Medulla oblongata (tissue), 1 donor: ENCODE data around the gene PPARGC1A.

Experiments used
- DNase-seq: peaks from one replicate; pipeline ENCODE4 v3.0.0-alpha.2; 2015; ENCODE audit errors: extremely low spot score

PPARGC1A gene

DNA sequence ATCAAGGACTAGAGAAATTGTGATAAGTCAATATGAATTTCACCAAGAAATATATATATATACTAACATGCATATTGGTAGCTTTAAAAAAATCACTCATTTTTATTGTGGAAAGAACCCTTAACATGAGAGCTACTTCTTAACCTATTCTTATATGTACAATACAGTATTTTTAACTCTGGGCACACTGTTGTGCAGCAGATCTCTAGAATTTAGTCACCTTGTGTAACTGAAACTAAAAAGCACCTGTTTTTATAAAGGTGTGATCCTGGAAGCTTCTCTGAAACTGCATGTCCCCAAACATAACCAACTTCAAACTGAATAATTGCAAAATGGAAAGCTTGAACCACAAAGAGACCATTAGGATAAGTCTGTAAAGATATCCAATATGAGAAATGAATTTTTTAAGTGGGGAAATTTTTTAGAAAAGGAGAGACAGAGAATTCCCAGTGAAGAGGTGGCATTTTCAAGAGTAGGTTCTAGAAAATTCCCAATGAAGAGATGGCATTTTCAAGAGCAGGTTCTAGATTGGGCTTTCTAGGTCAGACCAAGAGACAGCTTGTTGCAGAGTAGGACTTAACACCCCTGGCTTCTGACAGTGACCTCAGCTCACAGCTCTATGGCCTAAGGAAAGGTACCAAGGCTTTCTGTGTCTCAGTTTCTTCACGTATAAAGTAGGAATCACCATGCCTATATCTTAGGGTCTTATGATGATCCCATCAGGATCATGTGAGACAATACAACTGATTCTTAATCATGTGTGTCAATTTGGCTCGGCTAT lies 22.0 kb upstream of the PPARGC1A start:
- no peak for DNase-seq

DNA sequence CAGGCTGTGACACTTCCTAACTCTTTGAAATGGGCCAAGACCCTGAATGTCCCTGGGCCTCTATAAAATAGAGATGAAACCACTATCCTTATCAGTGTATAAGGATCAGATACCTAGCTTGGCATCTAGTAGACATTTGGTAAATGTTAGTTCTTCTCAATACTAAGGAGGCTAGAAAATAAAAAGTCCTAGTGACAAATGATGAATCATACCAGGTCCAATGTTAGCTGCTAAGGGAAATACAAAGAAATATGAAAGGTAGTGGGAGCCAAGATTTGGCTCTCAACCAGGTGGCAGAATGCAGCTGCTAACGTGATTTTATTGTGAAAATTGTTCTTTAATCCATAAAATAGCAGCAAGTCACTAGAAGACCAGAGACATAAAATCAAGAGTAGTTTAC lies 19.8 kb upstream of the PPARGC1A start:
- no peak for DNase-seq

- no peak for DNase-seq
Observed at GRCh38 chr4:23906839-23907238, 17.0 kb upstream of the PPARGC1A start.

- peak; percentile 71 for DNase-seq
Observed at GRCh38 chr4:23904639-23905071, 14.8 kb upstream of the PPARGC1A start.

DNA sequence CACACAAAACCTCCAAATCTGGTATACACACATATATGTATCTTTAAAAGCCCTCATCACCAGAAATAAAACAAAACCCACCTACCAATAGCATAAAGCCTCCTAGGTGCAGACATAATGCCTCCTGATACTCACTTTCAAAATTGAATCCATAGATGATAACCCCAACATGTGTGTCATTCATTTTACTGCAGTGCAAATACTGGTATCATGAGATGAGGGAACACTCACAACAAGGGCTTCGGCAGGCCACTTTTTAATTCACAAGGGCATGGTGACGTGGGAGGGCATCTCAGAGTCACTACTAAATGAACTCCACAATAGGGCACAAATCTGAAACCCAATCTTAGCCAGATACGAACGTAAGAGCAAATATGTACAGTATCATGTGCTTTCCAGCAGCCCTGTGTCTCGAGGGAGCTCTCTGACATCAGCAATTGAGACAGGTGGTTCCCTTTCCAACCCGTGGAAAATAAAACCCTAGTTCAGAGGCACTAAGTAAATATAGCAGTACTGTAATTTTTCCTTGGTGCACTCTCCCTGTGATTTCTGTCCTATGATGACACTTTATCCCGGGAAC lies 14.1 kb upstream of the PPARGC1A start:
- DNase-seq = no peak

- no peak for DNase-seq
Observed at GRCh38 chr4:23902222-23902804, 12.5 kb upstream of the PPARGC1A start.

DNA sequence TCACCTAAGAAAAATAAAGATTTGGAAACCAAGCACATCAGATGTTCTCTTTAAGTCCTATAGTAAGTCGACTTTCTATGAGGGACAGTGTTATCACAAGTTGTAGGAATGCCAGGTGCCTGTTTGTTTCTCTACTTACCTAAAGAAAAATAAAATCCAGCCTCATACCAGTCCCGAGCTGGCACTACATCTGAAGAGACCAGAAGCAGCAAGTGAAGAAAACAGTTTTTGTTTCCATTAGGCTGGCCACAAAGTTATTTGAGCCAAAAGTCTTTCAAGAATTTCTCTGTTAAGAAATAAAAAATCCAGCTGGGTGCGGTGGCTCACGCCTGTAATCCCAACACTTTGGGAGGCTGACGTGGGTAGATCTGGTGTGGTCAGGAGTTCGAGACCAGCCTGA lies 10.8 kb upstream of the PPARGC1A start:
- DNase-seq = no peak

DNA sequence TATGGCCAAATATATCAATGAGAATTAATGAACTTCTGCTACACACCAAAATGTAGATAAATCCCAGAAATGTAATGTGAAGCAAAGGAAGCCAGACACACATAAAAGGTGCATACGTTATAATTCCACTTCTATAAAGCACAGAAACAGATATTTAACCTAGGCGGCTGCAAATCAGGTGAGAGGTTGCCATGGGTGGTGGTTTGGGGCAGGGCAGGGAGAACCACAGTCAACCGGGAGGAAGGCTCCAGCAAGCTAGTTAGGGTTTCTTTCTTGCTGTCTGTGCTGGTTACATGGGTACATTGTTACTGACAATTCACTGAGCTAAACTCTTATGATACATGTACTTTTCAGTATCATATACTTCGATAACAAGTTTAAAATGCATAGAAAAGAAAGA lies 9.7 kb upstream of the PPARGC1A start:
- DNase-seq = no peak

DNA sequence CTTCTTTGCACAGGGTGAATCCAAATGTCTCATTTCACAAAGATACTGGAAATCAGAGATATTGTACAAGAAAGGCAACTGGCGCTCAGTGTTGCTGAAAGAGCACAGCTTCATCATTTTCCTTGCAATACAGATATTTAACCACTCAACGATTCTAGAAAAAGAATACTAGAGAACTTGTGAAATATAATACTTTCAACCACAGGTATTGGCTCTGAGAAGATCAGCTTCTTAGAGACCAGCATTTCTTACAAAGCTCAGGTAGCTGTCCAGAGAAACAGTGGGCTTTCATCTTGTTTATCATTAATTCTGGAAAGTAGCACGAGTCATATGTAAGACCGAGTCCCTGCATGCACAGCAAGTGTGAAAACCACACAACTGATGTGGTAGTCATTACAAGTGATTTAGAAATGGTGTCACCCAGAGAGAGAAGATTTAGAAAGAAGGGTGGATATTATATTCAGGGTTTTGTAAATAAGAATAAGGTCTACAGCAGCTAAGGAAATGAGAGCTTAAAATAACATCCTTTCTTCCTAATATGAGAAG lies 7.8 kb upstream of the PPARGC1A start:
- no peak for DNase-seq

GRCh38 chr4:23894021-23894420 lies 4.2 kb upstream of the PPARGC1A start:
- DNase-seq = peak; percentile 32

GRCh38 chr4:23891064-23891421 lies 1.2 kb upstream of the PPARGC1A start:
- DNase-seq = no peak

DNA sequence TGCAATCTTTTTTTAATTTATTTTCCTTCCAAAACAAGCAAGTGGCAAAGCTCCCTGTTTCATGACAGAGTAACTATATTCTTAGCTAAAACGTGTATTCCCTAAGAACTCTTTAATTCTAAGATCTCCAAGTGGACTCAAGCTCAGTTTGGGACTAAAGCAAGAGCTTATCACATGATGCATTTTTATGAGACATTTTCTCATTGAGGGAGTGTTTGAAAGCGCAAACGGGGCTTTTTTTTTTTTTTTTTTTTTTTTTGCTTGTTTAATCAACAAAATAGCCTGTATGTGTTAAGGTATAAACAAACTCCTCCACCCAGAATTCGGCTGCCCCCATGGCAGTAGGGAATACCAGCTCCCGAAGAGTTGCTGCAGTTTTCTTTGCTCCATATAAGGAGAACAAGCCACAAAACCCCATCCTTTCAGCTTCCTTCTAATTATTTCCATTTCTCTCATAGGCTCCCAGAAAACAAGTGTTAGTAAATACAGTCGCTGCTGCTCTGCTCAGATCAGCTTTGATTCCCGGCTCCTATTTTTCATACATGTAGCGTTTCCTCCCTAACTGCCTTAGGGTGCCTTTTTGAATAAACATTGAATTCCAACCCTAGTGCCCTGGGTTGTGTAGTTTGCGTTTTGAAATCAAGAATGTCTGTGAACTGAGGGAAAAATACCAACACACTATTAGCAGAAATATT lies 669 bp upstream of the PPARGC1A start:
- DNase-seq = peak; percentile 22

GRCh38 chr4:23889391-23889790 lies 456 bp downstream of the PPARGC1A start:
- DNase-seq = no peak

DNA sequence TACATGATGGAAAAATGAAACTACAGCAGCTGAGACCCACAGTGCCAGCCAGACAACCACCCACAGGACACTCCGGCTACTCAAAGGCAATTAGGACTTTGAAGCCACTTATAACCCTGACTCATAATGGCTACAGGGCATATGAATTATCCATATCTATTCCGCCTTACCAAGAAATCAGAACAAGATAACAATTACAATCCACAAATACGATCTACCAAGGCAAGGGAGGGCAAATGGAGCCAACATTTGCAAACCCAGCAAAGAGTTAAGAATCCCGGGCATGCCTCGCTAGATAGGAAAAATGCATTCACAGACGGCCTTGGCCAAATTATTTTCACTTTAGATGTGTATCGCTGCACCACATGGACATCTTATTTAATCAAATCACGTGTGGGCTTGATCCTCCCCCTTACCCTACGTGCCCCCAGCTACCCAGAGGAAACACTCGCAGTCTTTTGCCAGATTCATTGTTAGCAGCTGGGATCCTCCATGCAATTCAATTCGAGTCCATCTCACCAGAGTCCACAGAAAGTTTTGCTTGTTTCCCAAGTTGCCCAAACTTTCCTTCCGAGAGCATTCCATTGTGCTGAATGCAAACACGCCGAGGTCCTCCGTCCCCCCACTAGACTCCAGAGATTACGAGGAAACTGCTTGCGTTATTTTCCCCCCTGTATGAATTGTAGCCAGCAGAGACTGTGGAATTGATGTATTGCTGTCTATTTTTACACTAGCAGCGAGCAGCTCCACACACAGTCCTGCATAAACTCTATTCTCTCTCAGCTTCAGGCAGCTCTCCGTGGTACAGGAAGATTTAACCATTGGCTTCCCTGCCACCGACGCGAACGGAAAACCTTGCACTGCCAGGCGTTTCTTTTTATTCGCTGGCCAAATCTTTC lies 1.2 kb downstream of the PPARGC1A start:
- peak; percentile 66 for DNase-seq

- peak; percentile 32 for DNase-seq
Observed at GRCh38 chr4:23887989-23888388, 1.9 kb downstream of the PPARGC1A start.

GRCh38 chr4:23887173-23887572 lies 2.7 kb downstream of the PPARGC1A start:
- DNase-seq = no peak

DNA sequence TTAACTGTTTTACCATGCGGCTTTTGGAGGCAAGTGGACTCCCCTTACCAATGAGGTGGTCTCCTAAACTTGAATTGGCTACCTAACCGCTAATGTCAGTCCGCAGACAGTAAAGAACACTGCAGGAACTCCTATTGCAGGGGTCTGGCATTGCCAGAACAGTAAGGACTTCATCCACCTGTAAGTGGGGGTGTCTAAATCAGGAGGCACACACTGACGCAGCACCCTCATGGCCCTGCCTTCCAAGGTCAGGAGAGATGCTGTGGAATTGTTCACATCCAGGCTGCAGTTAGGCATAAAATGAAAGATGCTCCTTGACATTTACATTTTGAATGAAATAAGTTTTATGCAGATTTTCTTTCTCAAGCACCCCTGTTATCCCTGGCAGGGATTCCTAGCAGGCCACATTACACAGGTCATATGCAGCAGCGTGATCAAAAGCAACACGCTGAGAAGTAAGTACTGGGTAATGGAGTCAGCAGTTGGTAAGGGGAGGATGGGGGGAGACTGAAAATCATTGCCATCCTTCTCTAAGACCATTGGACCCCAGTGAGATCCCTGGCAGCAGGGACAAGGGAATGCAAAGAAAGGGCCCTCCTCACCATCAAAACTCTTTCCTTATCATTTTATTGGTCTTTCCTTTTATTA lies 3.8 kb downstream of the PPARGC1A start:
- DNase-seq = no peak

- DNase-seq = no peak
Observed at GRCh38 chr4:23884741-23885140, 5.1 kb downstream of the PPARGC1A start.

- no peak for DNase-seq
Observed at GRCh38 chr4:23884261-23884660, 5.6 kb downstream of the PPARGC1A start.

- no peak for DNase-seq
Observed at GRCh38 chr4:23882976-23883531, 6.8 kb downstream of the PPARGC1A start.
